Skin epidermis (tissue), 12 donors: ENCODE results near the gene NPAS3.

Experiments used
- H3K27ac ChIP-seq, 21 experiments: fragments of 200-600 bp; sonication (generic) in 11 of 21; one replicate each; pipeline ENCODE4 v1.5.0; 2020; ENCODE audit warnings: mild to moderate bottlenecking in 3 of 21, inconsistent platforms in 2 of 21, moderate library complexity in 2 of 21
- H3K4me3 ChIP-seq, 7 experiments: fragments of 200-600 bp; sonication (generic) in 2 of 7; one replicate each; pipeline ENCODE4 v1.5.0; 2020; ENCODE audit warnings: inconsistent platforms in 2 of 7, mild to moderate bottlenecking in 2 of 7, moderate library complexity in 1 of 7

Gene NPAS3

GRCh38 chr14:33693237-33693636 lies 754.6 kb downstream of the NPAS3 start:
- H3K4me3 ChIP-seq = no peak overlapping the region
- no peak overlapping the region for H3K27ac ChIP-seq

GRCh38 chr14:33696165-33696564 lies 757.5 kb downstream of the NPAS3 start:
- no peak overlapping the region for H3K27ac ChIP-seq
- no peak overlapping the region for H3K4me3 ChIP-seq

- Histone ChIP-seq H3K4me3 (no peak overlapping the region), H3K27ac (no peak overlapping the region)
Measured at GRCh38 chr14:33699300-33699983, 760.8 kb downstream of the NPAS3 start.

- H3K27ac ChIP-seq = no peak overlapping the region
- no peak overlapping the region for H3K4me3 ChIP-seq
Measured at GRCh38 chr14:33700052-33700451, 761.4 kb downstream of the NPAS3 start.

GRCh38 chr14:33702293-33702692 lies 763.6 kb downstream of the NPAS3 start:
- no peak overlapping the region for H3K27ac ChIP-seq
- no peak overlapping the region for H3K4me3 ChIP-seq

- Histone ChIP-seq H3K27ac (no peak overlapping the region), H3K4me3 (no peak overlapping the region)
Measured at GRCh38 chr14:33704481-33704880, 765.8 kb downstream of the NPAS3 start.

- no peak overlapping the region for H3K27ac ChIP-seq
Measured at GRCh38 chr14:33705490-33705889, 766.8 kb downstream of the NPAS3 start.

GRCh38 chr14:33707716-33708115 lies 769.0 kb downstream of the NPAS3 start:
- H3K4me3 ChIP-seq = no peak overlapping the region
- no peak overlapping the region for H3K27ac ChIP-seq

More at GRCh38 chr14:33705490-33705889, 766.8 kb downstream of the NPAS3 start:
- H3K4me3 ChIP-seq = no peak overlapping the region

GRCh38 chr14:33709283-33709682 lies 770.6 kb downstream of the NPAS3 start:
- H3K4me3 ChIP-seq = no peak overlapping the region

GRCh38 chr14:33709711-33710110 lies 771.0 kb downstream of the NPAS3 start:
- Histone ChIP-seq H3K4me3 (no peak overlapping the region), H3K27ac (no peak overlapping the region)

More at GRCh38 chr14:33709283-33709682, 770.6 kb downstream of the NPAS3 start:
- no peak overlapping the region for H3K27ac ChIP-seq

GRCh38 chr14:33710273-33710672 lies 771.6 kb downstream of the NPAS3 start:
- no peak overlapping the region for H3K27ac ChIP-seq
- H3K4me3 ChIP-seq = no peak overlapping the region

GRCh38 chr14:33711194-33711593 lies 772.5 kb downstream of the NPAS3 start:
- Histone ChIP-seq H3K27ac (no peak overlapping the region), H3K4me3 (no peak overlapping the region)

GRCh38 chr14:33711811-33712216 lies 773.1 kb downstream of the NPAS3 start:
- Histone ChIP-seq H3K4me3 (no peak overlapping the region), H3K27ac (no peak overlapping the region)

- H3K27ac ChIP-seq = no peak overlapping the region
- no peak overlapping the region for H3K4me3 ChIP-seq
Measured at GRCh38 chr14:33714527-33715226, 776.0 kb downstream of the NPAS3 start.

- Histone ChIP-seq H3K4me3 (no peak overlapping the region), H3K27ac (no peak overlapping the region)
Measured at GRCh38 chr14:33715227-33715528, 776.5 kb downstream of the NPAS3 start.

- no peak overlapping the region for H3K4me3 ChIP-seq
- no peak overlapping the region for H3K27ac ChIP-seq
Measured at GRCh38 chr14:33716921-33717320, 778.2 kb downstream of the NPAS3 start.

- H3K27ac ChIP-seq = no peak overlapping the region
- H3K4me3 ChIP-seq = no peak overlapping the region
Measured at GRCh38 chr14:33717866-33718265, 779.2 kb downstream of the NPAS3 start.

- Histone ChIP-seq H3K4me3 (no peak overlapping the region), H3K27ac (no peak overlapping the region)
Measured at GRCh38 chr14:33720284-33720787, 781.7 kb downstream of the NPAS3 start.

GRCh38 chr14:33726685-33727084 lies 788.0 kb downstream of the NPAS3 start:
- Histone ChIP-seq H3K27ac (no peak overlapping the region), H3K4me3 (no peak overlapping the region)

- Histone ChIP-seq H3K4me3 (no peak overlapping the region), H3K27ac (no peak overlapping the region)
Measured at GRCh38 chr14:33727606-33728005, 788.9 kb downstream of the NPAS3 start.

- no peak overlapping the region for H3K27ac ChIP-seq
- H3K4me3 ChIP-seq = no peak overlapping the region
Measured at GRCh38 chr14:33728010-33728498, 789.4 kb downstream of the NPAS3 start.
